Tibial nerve (tissue), 4 donors: ENCODE results near the gene ARMH2.

Source experiments
- EP300 ChIP-seq, 2 donors: sonication (generic); formaldehyde crosslinking; IDR thresholded peaks; one replicate each; pipeline ENCODE4 v1.6.1; 2017; ENCODE audit warnings: antibody characterized with exemption in 2 of 2, mild to moderate bottlenecking in 1 of 2
- POLR2A ChIP-seq, 2 donors: fragments of 450-650 bp; IDR thresholded peaks; one replicate each; pipeline ENCODE4 v1.6.1; 2017; ENCODE audit warnings: antibody characterized with exemption in 2 of 2, mild to moderate bottlenecking in 2 of 2, moderate library complexity in 2 of 2
- TF ChIP-seq, protein P1 (sequence below), 5 experiments: fragments of 200-600 bp in 3 of 5; fragments of 450-650 bp in 2 of 5; sonication (generic) in 3 of 5; IDR thresholded peaks; one replicate each; pipeline ENCODE4 v1.5.1; 2016 to 2019; ENCODE audit warnings: antibody characterized with exemption in 5 of 5, mild to moderate bottlenecking in 3 of 5, moderate library complexity in 2 of 5

DNA sequence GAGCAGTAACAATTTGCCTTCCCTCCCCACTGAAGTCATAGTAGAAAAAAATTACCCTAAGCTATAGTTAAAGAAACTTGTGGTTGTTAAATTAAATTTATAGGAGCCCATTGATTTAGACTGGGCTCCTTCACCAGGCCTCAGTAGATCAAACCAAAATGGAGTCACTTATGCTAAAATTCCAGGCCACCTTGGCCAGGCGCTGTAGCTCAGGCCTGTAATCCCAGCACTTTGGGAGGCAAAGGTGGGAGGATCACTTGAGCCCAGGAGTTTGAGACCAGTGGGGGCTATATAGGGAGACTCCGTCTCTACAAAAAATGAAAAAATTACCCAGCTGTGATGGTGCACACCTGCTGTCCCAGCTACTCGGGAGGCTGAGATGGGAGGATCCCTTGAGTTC, 39.0 kb downstream of the ARMH2 start:
- TF ChIP-seq POLR2A (IDR thresholded peaks at IDR 0.05), result no peak
- TF ChIP-seq, protein P1, sequence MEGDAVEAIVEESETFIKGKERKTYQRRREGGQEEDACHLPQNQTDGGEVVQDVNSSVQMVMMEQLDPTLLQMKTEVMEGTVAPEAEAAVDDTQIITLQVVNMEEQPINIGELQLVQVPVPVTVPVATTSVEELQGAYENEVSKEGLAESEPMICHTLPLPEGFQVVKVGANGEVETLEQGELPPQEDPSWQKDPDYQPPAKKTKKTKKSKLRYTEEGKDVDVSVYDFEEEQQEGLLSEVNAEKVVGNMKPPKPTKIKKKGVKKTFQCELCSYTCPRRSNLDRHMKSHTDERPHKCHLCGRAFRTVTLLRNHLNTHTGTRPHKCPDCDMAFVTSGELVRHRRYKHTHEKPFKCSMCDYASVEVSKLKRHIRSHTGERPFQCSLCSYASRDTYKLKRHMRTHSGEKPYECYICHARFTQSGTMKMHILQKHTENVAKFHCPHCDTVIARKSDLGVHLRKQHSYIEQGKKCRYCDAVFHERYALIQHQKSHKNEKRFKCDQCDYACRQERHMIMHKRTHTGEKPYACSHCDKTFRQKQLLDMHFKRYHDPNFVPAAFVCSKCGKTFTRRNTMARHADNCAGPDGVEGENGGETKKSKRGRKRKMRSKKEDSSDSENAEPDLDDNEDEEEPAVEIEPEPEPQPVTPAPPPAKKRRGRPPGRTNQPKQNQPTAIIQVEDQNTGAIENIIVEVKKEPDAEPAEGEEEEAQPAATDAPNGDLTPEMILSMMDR (IDR thresholded peaks at IDR 0.05), result no peak
- TF ChIP-seq EP300 (IDR thresholded peaks at IDR 0.05), result no peak
